HG03175 (cell line): ENCODE results near the gene SORCS1.

ENCODE experiments used
- ATAC-seq: cut with Tn5 transposase; IDR thresholded peaks from one replicate; pipeline ENCODE4 v1.9.1; 2021; ENCODE audit warnings: mild to moderate bottlenecking, moderate library complexity; ENCODE audit not compliant: unreplicated experiment

The SORCS1 gene

GRCh38 chr10:106559442-106559841, 605.1 kb downstream of the SORCS1 start:
- no peak for ATAC-seq

- no peak for ATAC-seq
These were observed 606.4 kb downstream of the SORCS1 start for GRCh38 chr10:106557951-106558733.

DNA sequence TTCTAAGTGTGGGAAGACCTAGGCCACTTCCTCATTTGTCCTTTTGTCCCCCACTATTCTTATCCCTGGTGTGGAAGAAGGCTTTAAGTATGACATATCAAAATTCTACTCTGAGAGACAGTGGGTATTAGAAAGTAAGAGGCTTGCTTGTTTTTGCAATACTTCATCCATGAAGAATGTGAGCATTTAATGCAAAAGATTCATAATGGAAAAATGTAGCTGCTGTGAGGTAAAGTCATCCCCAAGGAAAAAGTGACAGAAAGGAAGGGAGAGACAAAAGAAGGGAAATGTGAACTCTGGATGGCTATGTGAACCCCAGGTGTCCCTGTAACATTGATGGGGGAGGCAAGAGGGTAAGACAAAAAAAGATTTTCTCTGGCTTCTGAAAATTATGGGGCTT, 607.5 kb downstream of the SORCS1 start:
- no peak for ATAC-seq

- ATAC-seq = no peak
These were observed 608.9 kb downstream of the SORCS1 start for GRCh38 chr10:106555599-106555998.

GRCh38 chr10:106551501-106552062, 612.9 kb downstream of the SORCS1 start:
- no peak for ATAC-seq

DNA sequence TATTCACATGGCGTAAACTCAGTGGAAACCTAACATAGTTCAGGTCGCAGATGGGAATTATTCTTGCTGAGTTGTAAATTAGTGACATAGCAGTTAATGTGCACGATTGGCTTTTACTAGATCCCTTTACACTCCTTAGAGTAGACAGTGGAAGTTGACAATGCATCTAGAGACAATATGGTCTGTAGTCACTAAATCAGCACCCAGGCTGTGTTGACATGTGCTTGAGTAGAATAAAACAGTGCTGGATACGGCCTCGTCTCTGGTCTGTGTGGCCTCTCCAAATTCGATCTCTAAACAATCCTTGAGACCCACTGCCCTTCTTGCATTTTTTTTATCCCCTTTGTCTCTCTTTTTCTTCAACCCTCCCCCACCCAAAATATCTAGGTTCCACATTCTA, 615.7 kb downstream of the SORCS1 start:
- no peak for ATAC-seq

DNA sequence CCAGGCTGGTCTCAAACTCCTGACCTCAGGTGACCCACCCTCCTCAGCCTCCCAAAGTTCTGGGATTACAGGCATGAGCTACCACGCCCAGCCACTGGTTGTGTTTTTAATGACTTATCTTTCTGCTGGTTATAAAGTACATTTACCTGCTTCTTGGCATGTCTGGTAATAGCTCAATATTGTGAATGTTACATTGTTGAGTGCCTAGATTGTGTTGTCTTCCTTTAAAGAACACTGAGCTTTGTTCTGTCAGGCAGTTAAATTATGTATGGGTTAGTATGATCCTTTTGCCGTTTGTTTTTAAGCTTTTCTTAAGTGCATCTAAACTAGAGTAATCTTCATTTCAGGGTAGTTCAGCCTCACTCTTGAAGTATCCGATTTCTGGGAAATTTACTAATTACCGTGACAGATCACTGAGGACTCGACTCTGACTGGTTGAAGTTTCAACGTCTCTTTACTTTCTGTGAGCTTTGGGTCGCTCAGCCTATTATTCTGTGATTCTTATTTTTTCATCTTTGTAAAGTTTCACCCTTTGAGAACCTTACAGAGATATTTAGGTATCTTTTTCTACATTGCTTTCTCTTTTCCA, 617.4 kb downstream of the SORCS1 start:
- no peak for ATAC-seq

GRCh38 chr10:106542461-106542860, 622.0 kb downstream of the SORCS1 start:
- ATAC-seq = no peak

DNA sequence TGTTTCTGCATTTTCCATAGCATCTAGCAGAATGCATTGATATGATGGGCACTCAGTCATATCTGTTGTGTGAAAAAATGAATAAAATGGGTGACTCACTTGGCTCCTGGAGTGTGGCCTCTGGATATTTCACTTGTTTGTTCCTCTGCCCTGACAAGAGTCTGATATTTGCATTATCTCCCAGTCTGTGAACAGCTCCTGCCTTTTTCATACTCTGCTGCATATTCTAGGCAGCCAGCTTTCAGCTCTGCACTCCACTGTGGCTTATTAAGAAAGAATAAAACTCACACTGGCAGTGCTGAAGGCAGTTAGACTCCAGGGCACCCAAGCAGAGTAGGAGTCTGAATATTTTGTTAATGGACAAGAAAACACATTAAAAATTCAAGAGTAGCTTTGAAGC, 623.9 kb downstream of the SORCS1 start:
- ATAC-seq = no peak

DNA sequence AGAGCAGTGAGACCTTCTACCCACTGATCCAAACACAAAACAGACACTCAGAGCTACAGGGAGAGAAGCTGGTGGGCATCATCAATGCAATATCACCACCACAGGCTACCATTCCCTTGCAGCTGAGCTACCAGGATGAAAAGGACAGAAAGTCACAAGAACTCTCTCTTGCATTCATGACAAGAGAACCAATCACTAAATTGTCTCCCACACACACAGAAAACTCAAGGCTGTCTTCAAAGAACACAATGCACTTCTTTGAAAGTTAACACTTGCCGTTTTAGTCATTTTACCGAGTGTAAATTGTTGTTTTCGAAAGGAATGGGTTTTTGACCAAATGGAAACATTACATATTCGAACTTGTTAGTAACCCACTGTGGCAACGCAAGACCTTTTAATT, 626.6 kb downstream of the SORCS1 start:
- no peak for ATAC-seq

- ATAC-seq = no peak
These were observed 629.1 kb downstream of the SORCS1 start for GRCh38 chr10:106535304-106535953.

GRCh38 chr10:106534441-106534840, 630.1 kb downstream of the SORCS1 start:
- ATAC-seq = no peak

- ATAC-seq = no peak
These were observed 635.8 kb downstream of the SORCS1 start for GRCh38 chr10:106528702-106529101.

DNA sequence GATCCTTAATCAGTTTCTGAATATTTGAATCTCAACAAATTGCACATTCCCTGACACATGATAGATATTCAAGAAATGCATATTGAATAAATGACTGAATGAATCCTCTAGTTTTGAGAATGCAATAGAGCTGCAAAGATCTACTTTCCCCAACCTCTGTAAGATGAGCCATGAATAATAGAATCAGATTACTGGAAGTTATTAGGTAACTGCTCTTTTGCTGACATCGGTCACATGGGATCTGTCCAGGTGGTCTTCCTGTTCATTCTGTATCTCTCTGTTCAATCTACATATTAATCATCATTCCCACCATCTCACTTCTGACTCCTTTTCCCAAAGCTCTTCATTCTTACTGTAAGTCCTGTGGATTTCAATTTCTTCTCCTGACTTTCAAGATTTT, 638.7 kb downstream of the SORCS1 start:
- no peak for ATAC-seq
